HG03060 (cell line): ENCODE data around the gene TIGAR.

Source experiments
- ATAC-seq: cut with Tn5 transposase; IDR thresholded peaks from one replicate; pipeline ENCODE4 v1.9.1; 2021; ENCODE audit warnings: low read depth, moderate number of reproducible peaks; ENCODE audit not compliant: unreplicated experiment

TIGAR gene

GRCh38 chr12:4320853-4321701 lies at the start of gene TIGAR:
Gene TIGAR, plus strand, starts transcription at chr12:4321213. Its CDS starts 59 bp downstream, at chr12:4321272.
- peak; percentile 74 for ATAC-seq

- peak; percentile 50 for ATAC-seq
Measured at GRCh38 chr12:4271717-4272423, 49.1 kb upstream of the TIGAR start.

- ATAC-seq, result no peak
Measured at GRCh38 chr12:4272424-4273272, 48.4 kb upstream of the TIGAR start.

GRCh38 chr12:4273273-4273651 lies 47.8 kb upstream of the TIGAR start:
- no peak for ATAC-seq

- no peak for ATAC-seq
Measured at GRCh38 chr12:4273652-4274395, 47.2 kb upstream of the TIGAR start, which contains the start of gene CCND2. Gene CCND2, plus strand, starts transcription at chr12:4273762. Its CDS starts 279 bp downstream, at chr12:4274041.

GRCh38 chr12:4274396-4275015 lies 46.5 kb upstream of the TIGAR start:
- ATAC-seq, result no peak

GRCh38 chr12:4275016-4275869 lies 45.8 kb upstream of the TIGAR start:
- ATAC-seq, result no peak

- ATAC-seq, result no peak
Measured at GRCh38 chr12:4275870-4276301, 45.1 kb upstream of the TIGAR start.

GRCh38 chr12:4276524-4277204 lies 44.3 kb upstream of the TIGAR start:
- peak; percentile 36 for ATAC-seq

- no peak for ATAC-seq
Measured at GRCh38 chr12:4277205-4277543, 43.8 kb upstream of the TIGAR start.

- ATAC-seq, result no peak
Measured at GRCh38 chr12:4277857-4278256, 43.2 kb upstream of the TIGAR start.

- ATAC-seq, result no peak
Measured at GRCh38 chr12:4278329-4279197, 42.5 kb upstream of the TIGAR start.

- no peak for ATAC-seq
Measured at GRCh38 chr12:4279198-4279690, 41.8 kb upstream of the TIGAR start.

- no peak for ATAC-seq
Measured at GRCh38 chr12:4280351-4281163, 40.5 kb upstream of the TIGAR start.

- ATAC-seq, result no peak
Measured at GRCh38 chr12:4281173-4281654, 39.8 kb upstream of the TIGAR start.
